ENCODE measurements around the gene SLC1A5. TPM values are rescaled to one million over a fixed set of nuclear protein-coding genes. Genes with fewer than 3 reads are reported as not detected.

The SLC1A5 gene
- total and polyA plus RNA-seq, 2 donors (not counting 3 experiments of a cell fraction or from before 2014, with no cell fraction given): 114 TPM

DNA sequence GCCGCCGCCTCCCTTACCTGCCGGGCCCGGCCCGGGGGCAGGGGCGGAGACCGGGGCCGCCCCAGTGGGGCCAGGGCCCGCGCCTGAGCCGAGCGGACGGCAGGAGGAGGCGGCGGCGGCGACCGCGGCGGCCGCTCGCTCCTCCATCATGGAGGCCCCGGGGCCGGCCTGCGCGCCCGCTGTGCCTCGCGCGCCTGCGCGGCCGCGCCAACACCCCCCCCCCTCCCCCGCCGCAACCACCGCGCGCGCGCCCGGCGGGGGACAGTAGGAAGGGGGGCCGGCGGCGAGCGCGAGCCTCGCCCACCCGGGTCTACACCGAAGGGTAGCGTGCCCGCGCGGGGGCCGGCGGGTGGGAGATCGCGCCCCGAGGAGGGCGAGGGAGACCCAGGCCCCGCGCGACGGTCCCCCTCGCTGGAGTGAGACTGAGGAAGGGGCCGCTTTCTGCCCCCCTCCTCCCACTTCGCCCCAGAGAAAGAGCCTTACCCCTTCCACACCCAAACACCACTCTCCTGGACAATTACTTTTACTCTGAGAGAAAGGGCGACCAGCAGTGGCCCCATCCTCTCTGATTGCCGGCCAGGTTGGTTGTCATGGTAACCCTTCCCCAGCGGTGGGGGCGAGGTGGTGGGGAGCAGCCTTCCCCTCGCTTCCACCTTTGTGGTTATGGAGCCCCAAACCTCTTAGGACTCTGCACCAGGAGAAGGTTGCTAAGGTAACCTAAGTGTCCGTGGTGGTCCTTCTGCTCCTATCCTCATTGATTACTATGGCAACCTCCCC, 41.9 kb downstream of the SLC1A5 start, which contains the start of gene STRN4:
STRN4 (minus strand) TSS at position 170 of the 777 bp plus-strand sequence; CDS start at position 150, 20 bp downstream.
- Histone ChIP-seq H3K9ac (replicated peaks; ENCODE audit: extremely low read depth, insufficient read depth, low read length) (peak within 1 kb of the TSS; percentile 82), H3K36me3 (ENCODE audit: control insufficient read depth in 2 of 2, extremely low read depth in 1 of 2, insufficient read depth in 2 of 2, low read length in 2 of 2) (peaks cover 0 to 2% of the 10 kb centered on the region in 2 experiments), H3K9me1 (replicated peaks; ENCODE audit: control insufficient read depth, extremely low read depth, insufficient read depth, low read length) (no peaks in the 10 kb centered on the region), H3K4me1 (ENCODE audit: control insufficient read depth, extremely low read depth, insufficient read depth, low read length) (peaks cover 13% of the 10 kb centered on the region), H4K20me1 (replicated peaks; ENCODE audit: control insufficient read depth, extremely low read depth, insufficient read depth, low read length) (peaks cover 2% of the 10 kb centered on the region), H3K27ac (ENCODE audit: insufficient read depth, low read depth, low read length) (peak within 1 kb of the TSS; percentile 54), H3K4me3 (replicated peaks in 1 of 3; ENCODE audit: insufficient read depth in 1 of 3, low read depth in 1 of 3, low read length in 3 of 3) (peak within 1 kb of the TSS; percentile 80 to 86 (median 85)), H3K4me2 (ENCODE audit: insufficient read depth, low read length) (peak within 1 kb of the TSS; percentile 87), H2AFZ (ENCODE audit: low read depth, low read length) (peak within 1 kb of the TSS; percentile 73), H3K79me2 (ENCODE audit: control insufficient read depth, insufficient read depth, low read length) (peaks cover 50% of the 10 kb centered on the region), H3K9me3 (replicated peaks; ENCODE audit: control insufficient read depth, insufficient read depth, low read length) (no peaks in the 10 kb centered on the region), H3K27me3 (ENCODE audit: control insufficient read depth in 2 of 2, insufficient read depth in 2 of 2, low read length in 2 of 2) (no peaks in the 10 kb centered on the region)
- intact Hi-C loops (cut with micrococcal nuclease) (no loop called here), dilution Hi-C loops (cut with MboI; ENCODE audit: extremely low pct_ligation_motif_present, low sequenced_read_pairs) (no loop called here)
- no peak for DNase-seq (ENCODE audit: low read depth, low spot score)
- FAIRE-seq: no peak
- ChIA-PET POLR2A (interaction anchor here (0.6 kb wide), 1 partner anchor 430 kb away, joined by 3 read pairs; no protein-coding TSS in a partner anchor), CTCF (interaction anchor here (1.0 to 2.5 kb wide), 3 partner anchors 9 to 42 kb away, joined by 3 to 7 read pairs (median 4); no protein-coding TSS in a partner anchor)
- TF ChIP-seq EZH2 (IDR thresholded peaks at IDR 0.05; ENCODE audit: borderline replicate concordance, low read depth, low read length, severe bottlenecking) (no peak), JUN (IDR thresholded peaks at IDR 0.05; ENCODE audit: borderline replicate concordance, insufficient read depth, insufficient read length, low read depth) (no peak), FOS (IDR thresholded peaks at IDR 0.05; ENCODE audit: borderline replicate concordance, insufficient read depth, low read length) (no peak), POLR2A (IDR thresholded peaks at IDR 0.05; ENCODE audit: low read depth, low read length) (peak; percentile 28), GATA2 (IDR thresholded peaks at IDR 0.05; ENCODE audit: insufficient read depth, insufficient read length, low read depth, low read length) (no peak), POLR2AphosphoS5 (IDR thresholded peaks at IDR 0.05; ENCODE audit: insufficient read depth, low read depth, low read length) (no peak), MYC (IDR thresholded peaks at IDR 0.05; ENCODE audit: low read depth, low read length) (no peak)
- TF ChIP-seq, protein P1, sequence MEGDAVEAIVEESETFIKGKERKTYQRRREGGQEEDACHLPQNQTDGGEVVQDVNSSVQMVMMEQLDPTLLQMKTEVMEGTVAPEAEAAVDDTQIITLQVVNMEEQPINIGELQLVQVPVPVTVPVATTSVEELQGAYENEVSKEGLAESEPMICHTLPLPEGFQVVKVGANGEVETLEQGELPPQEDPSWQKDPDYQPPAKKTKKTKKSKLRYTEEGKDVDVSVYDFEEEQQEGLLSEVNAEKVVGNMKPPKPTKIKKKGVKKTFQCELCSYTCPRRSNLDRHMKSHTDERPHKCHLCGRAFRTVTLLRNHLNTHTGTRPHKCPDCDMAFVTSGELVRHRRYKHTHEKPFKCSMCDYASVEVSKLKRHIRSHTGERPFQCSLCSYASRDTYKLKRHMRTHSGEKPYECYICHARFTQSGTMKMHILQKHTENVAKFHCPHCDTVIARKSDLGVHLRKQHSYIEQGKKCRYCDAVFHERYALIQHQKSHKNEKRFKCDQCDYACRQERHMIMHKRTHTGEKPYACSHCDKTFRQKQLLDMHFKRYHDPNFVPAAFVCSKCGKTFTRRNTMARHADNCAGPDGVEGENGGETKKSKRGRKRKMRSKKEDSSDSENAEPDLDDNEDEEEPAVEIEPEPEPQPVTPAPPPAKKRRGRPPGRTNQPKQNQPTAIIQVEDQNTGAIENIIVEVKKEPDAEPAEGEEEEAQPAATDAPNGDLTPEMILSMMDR (IDR thresholded peaks at IDR 0.05; ENCODE audit: extremely low read depth in 1 of 2, insufficient read depth in 1 of 2, low read depth in 1 of 2, low read length in 2 of 2): no peak
- no TSS peak for BruUV-seq (replicated peaks)

Measured in endothelial cell of umbilical vein (primary cell).